Fibroblast of the aortic adventitia (primary cell): Measurements from ENCODE around the gene CHD5. TPM values are rescaled to one million over a fixed set of nuclear protein-coding genes. Genes with fewer than 3 reads are reported as not detected.

Experiments used
- DNase-seq: peaks from one replicate; pipeline ENCODE4 v3.0.0-alpha.2; 2010; ENCODE audit warnings: low read depth
- H3K4me3 ChIP-seq: 2 replicates; pipeline ENCODE4 v1.5.1; 2011; ENCODE audit warnings: low read depth, mild to moderate bottlenecking, control low read depth, low read length, moderate library complexity
- CTCF ChIP-seq: IDR thresholded peaks from 2 replicates; pipeline ENCODE4 v1.5.1; 2011; ENCODE audit warnings: mild to moderate bottlenecking, low read length, control low read depth, inconsistent platforms; ENCODE audit not compliant: insufficient read depth
- total RNA-seq: library from RNA; depleted of rRNA; stranded (reverse); fragments of >200 nt; gene quantifications from 2 replicates; pipeline ENCODE4 v1.2.3, GENCODE V29; 2012; ENCODE audit warnings: low replicate concordance

The CHD5 gene
- total RNA-seq, 1 donor, result 0.09 TPM

GRCh38 chr1:6059866-6060265, 120.3 kb downstream of the CHD5 start:
- no peak for TF ChIP-seq CTCF
- H3K4me3 ChIP-seq, result no peak overlapping the region
- no peak for DNase-seq

- TF ChIP-seq CTCF, result no peak
- no peak for DNase-seq
- H3K4me3 ChIP-seq, result no peak overlapping the region
These were observed 122.8 kb downstream of the CHD5 start for GRCh38 chr1:6057170-6057845.

GRCh38 chr1:6056572-6056948, 123.6 kb downstream of the CHD5 start:
- TF ChIP-seq CTCF, result no peak
- DNase-seq, result no peak
- no peak overlapping the region for H3K4me3 ChIP-seq

DNA sequence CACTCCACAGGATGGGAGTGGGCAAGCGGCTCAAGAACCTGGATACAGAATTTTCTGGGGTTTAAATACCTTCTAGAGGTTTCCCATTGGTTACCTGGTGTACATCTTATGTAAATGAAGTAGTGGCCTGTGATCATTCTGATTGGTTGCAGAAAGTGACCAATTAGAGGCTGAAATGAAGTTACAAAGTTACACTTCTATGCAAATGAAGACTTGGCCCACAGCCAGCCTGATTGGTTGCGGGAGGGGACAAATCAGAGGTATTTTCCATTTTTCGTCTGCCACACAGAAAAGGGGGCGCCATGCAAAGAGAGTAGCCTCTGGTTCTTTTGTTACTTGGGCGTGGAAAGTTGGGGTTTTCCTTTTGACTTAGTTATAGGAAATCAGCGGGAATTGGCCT, 125.5 kb downstream of the CHD5 start:
- no peak overlapping the region for H3K4me3 ChIP-seq
- DNase-seq, result no peak
- TF ChIP-seq CTCF, result no peak

GRCh38 chr1:6053206-6053546, 126.9 kb downstream of the CHD5 start:
- H3K4me3 ChIP-seq, result no peak overlapping the region
- DNase-seq, result no peak
- no peak for TF ChIP-seq CTCF

- no peak overlapping the region for H3K4me3 ChIP-seq
- TF ChIP-seq CTCF, result peak; percentile 62
- peak; percentile 77 for DNase-seq
These were observed 127.4 kb downstream of the CHD5 start for GRCh38 chr1:6052543-6053205.

Other genes with a start within 250 kb of the CHD5 start
- gene NPHP4, start 187.9 kb downstream of the CHD5 start, total RNA-seq, result 6.9 and 9.6 TPM in 2 replicates
- 4.0 and 9.1 TPM in 2 replicates for gene KCNAB2, start 134.4 kb downstream of the CHD5 start, total RNA-seq
- 169 and 279 TPM in 2 replicates for gene RPL22, start 19.3 kb upstream of the CHD5 start, total RNA-seq
- 7.8 and 42.6 TPM in 2 replicates for gene RNF207, start 25.8 kb upstream of the CHD5 start, total RNA-seq
- gene ICMT, start 55.6 kb upstream of the CHD5 start, total RNA-seq, result 53.5 and 99.1 TPM in 2 replicates
- not detected in 2 replicates for gene HES3, start 63.9 kb upstream of the CHD5 start, total RNA-seq
- gene GPR153, start 80.8 kb upstream of the CHD5 start, total RNA-seq, result 9.9 and 10.9 TPM in 2 replicates
- 4.8 and 16.0 TPM in 2 replicates for gene ACOT7, start 213.4 kb upstream of the CHD5 start, total RNA-seq
- gene HES2, start 239.6 kb upstream of the CHD5 start, total RNA-seq, result 0.09 and 0.65 TPM in 2 replicates
- gene ESPN, start 244.5 kb upstream of the CHD5 start, total RNA-seq, result not detected in 2 replicates